Pancreas (tissue), 10 donors: ENCODE measurements around the gene OSBPL3. TPM values are rescaled to one million over a fixed set of nuclear protein-coding genes. Genes with fewer than 3 reads are reported as not detected.

Experiments used
- ATAC-seq, 4 donors: fragments of 200-7000 bp; cut with Tn5 transposase; one replicate each; pipeline versions ENCODE4 v1.8.0 to v1.9.1; 2020; ENCODE audit warnings: mild to moderate bottlenecking in 4 of 4, moderate library complexity in 4 of 4
- DNase-seq, 6 donors: peaks; one replicate each; pipeline ENCODE4 v3.0.0-alpha.2; 2020
- FAIRE-seq: peaks from 2 replicates; lab custom pipeline; 2012; peaks lifted over from hg19 to GRCh38; lab: Jason Lieb, UNC
- H3K27ac ChIP-seq, 4 donors: fragments of 200-600 bp; sonication (generic); 1 replicate in 3 of 4; 2 replicates in 1 of 4; pipeline versions ENCODE4 v1.5.0 to v1.8.0; 2020
- H3K27me3 ChIP-seq, 4 donors: fragments of 200-600 bp; one replicate each; pipeline ENCODE4 v1.8.0; 2021
- H3K36me3 ChIP-seq, 3 donors: fragments of 200-600 bp; sonication (generic) in 1 of 3; one replicate each; pipeline versions ENCODE4 v1.5.0 to v1.8.0; 2020 to 2021
- H3K4me1 ChIP-seq, 3 donors: fragments of 200-600 bp; one replicate each; pipeline ENCODE4 v1.8.0; 2021
- H3K4me3 ChIP-seq, 4 donors: fragments of 200-600 bp; sonication (generic) in 2 of 4; one replicate each; pipeline versions ENCODE4 v1.5.0 to v1.8.0; 2020 to 2021
- H3K9me3 ChIP-seq, 4 donors: fragments of 200-600 bp; one replicate each; pipeline ENCODE4 v1.8.0; 2021
- CTCF ChIP-seq, 4 donors: fragments of 200-600 bp; sonication (generic) in 3 of 4; IDR thresholded peaks; one replicate each; pipeline versions ENCODE4 v1.5.0 to v1.8.0; 2021; ENCODE audit warnings: antibody characterized with exemption in 4 of 4
- WGBS, 2 donors: extraction: QIAGEN DNeasy Blood & Tissue Kit; methylation state at CpG; one replicate each; pipeline ENCODE4 v1.1.7; 2013; 5-methylcytosine and 5-hydroxymethylcytosine counted together
- intact Hi-C, 3 donors: fragments of 100-400 bp; cut with DNase I; formaldehyde crosslinking; loops; one replicate each; pipeline versions ENCODE4 v1.11.1 to v1.14.2; 2022
- polyA plus RNA-seq, 2 donors: library from polyadenylated mRNA; stranded (reverse); fragments of 200-250 nt; gene quantifications; one replicate each; pipeline ENCODE4 v1.2.3, GENCODE V29; 2013
- total RNA-seq, 6 donors: library from RNA; stranded (reverse); fragmentation: NEBNext Ultra II Directional in 4 of 6; extraction: Animal tissue kit (Norgen Biotek cat#: 25700) in 4 of 6; gene quantifications; one replicate each; pipeline versions ENCODE4 v1.2.1 to v1.2.4, GENCODE V29; 2021 to 2023
- donor health status: healthy with polysubstance abuse.
- donor health status: DM: no; HTN: no; CAD: no; lungs with moderate emphysema.
- donor health status: DM: no; HTN: no; CAD: no.
- donor health status: control.
- donor health status: control.
- donor health status: Bipolar disorder and iron deficiency.
- donor health status: DM: yes; HTN: yes; CAD: no.
- donor health status: DM: no; HTN: no; CAD: no.
- donor health status: DM: no; HTN: no; CAD: no.
- donor health status: DM: yes; HTN: yes; CAD: no.

The OSBPL3 gene
- total and polyA plus RNA-seq, 8 donors, result 1.5 to 9.5 (median 3.9) TPM

- ATAC-seq, result no peak
Observed at GRCh38 chr7:24808518-24808917, 171.5 kb downstream of the OSBPL3 start.

GRCh38 chr7:24802300-24802699 lies 177.7 kb downstream of the OSBPL3 start:
- no peaks in the 10 kb centered on the region for H3K27me3 ChIP-seq
- FAIRE-seq, result no peak
- no peak for ATAC-seq
- no peaks in the 10 kb centered on the region for H3K4me1 ChIP-seq
- TF ChIP-seq CTCF (IDR thresholded peaks at IDR 0.05), result no peak
- H3K4me3 ChIP-seq, result no peak overlapping the region
- no peaks in the 10 kb centered on the region for H3K9me3 ChIP-seq
- H3K36me3 ChIP-seq, result no peaks in the 10 kb centered on the region
- no peak overlapping the region for H3K27ac ChIP-seq
- DNase-seq, result no peak
- 94 to 96% methylated on average over 5 of the region's 5 CpGs for WGBS, 2 donors
- intact Hi-C loops, result no loop called here

More at GRCh38 chr7:24808518-24808917, 171.5 kb downstream of the OSBPL3 start:
- H3K27me3 ChIP-seq, result no peaks in the 10 kb centered on the region
- no peak overlapping the region for H3K27ac ChIP-seq
- no peaks in the 10 kb centered on the region for H3K36me3 ChIP-seq
- intact Hi-C loops, result no loop called here
- no peak for FAIRE-seq
- H3K4me1 ChIP-seq, result no peaks in the 10 kb centered on the region
- 91 to 94% methylated on average over 6 of the region's 6 CpGs for WGBS, 2 donors
- no peak overlapping the region for H3K4me3 ChIP-seq
- H3K9me3 ChIP-seq, result no peaks in the 10 kb centered on the region
- no peak for DNase-seq
- TF ChIP-seq CTCF (IDR thresholded peaks at IDR 0.05), result no peak

GRCh38 chr7:24801883-24802282 lies 178.1 kb downstream of the OSBPL3 start:
- ATAC-seq (no peak), DNase-seq (no peak), FAIRE-seq (no peak)
- H3K27ac ChIP-seq, result no peak overlapping the region
- no peak overlapping the region for H3K4me3 ChIP-seq
- WGBS, 2 donors, result 97 to 98% methylated on average over 2 of the region's 2 CpGs
- no peaks in the 10 kb centered on the region for H3K9me3 ChIP-seq
- no peaks in the 10 kb centered on the region for H3K27me3 ChIP-seq
- no peaks in the 10 kb centered on the region for H3K36me3 ChIP-seq
- no peaks in the 10 kb centered on the region for H3K4me1 ChIP-seq
- no peak for TF ChIP-seq CTCF (IDR thresholded peaks at IDR 0.05)
- intact Hi-C loops, result no loop called here

- no peak for FAIRE-seq
- Histone ChIP-seq H3K4me1 (no peaks in the 10 kb centered on the region), H3K27me3 (no peaks in the 10 kb centered on the region), H3K36me3 (no peaks in the 10 kb centered on the region), H3K27ac (no peak overlapping the region), H3K9me3 (no peaks in the 10 kb centered on the region), H3K4me3 (no peak overlapping the region)
- ATAC-seq, result no peak
- intact Hi-C loops, result no loop called here
- WGBS, 2 donors, result 93 to 95% methylated on average over 9 of the region's 9 CpGs
- TF ChIP-seq CTCF (IDR thresholded peaks at IDR 0.05), result no peak
- no peak for DNase-seq
Observed at GRCh38 chr7:24800667-24801066, 179.3 kb downstream of the OSBPL3 start.

- WGBS, 2 donors, result 92 to 95% methylated on average over 6 of the region's 6 CpGs
- intact Hi-C loops, result no loop called here
- TF ChIP-seq CTCF (IDR thresholded peaks at IDR 0.05), result no peak
Observed at GRCh38 chr7:24800073-24800472, 179.9 kb downstream of the OSBPL3 start.

More at GRCh38 chr7:24800073-24800472, 179.9 kb downstream of the OSBPL3 start:
- H3K27ac ChIP-seq, result no peak overlapping the region
- ATAC-seq (no peak), DNase-seq (no peak), FAIRE-seq (no peak)
- no peaks in the 10 kb centered on the region for H3K27me3 ChIP-seq
- no peak overlapping the region for H3K4me3 ChIP-seq
- no peaks in the 10 kb centered on the region for H3K4me1 ChIP-seq
- no peaks in the 10 kb centered on the region for H3K36me3 ChIP-seq
- H3K9me3 ChIP-seq, result no peaks in the 10 kb centered on the region
